Right renal cortex interstitium (tissue), 3 donors: Measurements from ENCODE around the gene SCAPER. TPM values are rescaled to one million over a fixed set of nuclear protein-coding genes. Genes with fewer than 3 reads are reported as not detected.
"Not testable (repeated sequence)": the region's sequence is repeated elsewhere in the genome, so short reads cannot be mapped to it uniquely, and the experiment has no call there.

ENCODE experiments used
- DNase-seq, 3 donors: peaks; one replicate each; pipeline ENCODE4 v3.0.0-alpha.2; 2013; ENCODE audit warnings: low read depth in 3 of 3, low spot score in 2 of 3
- polyA plus RNA-seq, 3 donors: library from polyadenylated mRNA; unstranded; fragments of 120-200 nt; gene quantifications; one replicate each; pipeline ENCODE4 v1.2.1, GENCODE V29; 2013; ENCODE audit not compliant: insufficient read length in 3 of 3

SCAPER gene
- polyA plus RNA-seq, 3 donors = 21.9 to 26.3 (median 25.8) TPM

DNA sequence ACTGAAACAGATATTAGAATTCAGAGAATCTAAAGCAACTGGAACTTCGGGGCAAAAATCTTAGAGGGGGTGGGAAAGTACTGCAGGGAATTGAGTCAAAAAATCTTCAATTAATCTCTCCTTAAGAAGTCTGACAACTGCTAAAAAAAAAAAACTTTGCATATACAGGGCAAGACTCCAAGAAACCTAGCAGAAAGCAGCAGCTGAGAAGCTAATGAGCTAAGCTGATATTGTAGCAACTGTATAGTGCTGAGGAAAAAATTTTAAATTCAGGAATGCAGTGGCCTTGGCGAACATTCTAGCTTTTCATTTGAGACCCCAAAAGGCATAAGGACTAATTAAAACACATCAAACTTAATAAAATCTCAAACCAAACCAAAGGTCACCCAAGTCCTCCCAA, 113.6 kb downstream of the SCAPER start:
- no peak for DNase-seq

DNA sequence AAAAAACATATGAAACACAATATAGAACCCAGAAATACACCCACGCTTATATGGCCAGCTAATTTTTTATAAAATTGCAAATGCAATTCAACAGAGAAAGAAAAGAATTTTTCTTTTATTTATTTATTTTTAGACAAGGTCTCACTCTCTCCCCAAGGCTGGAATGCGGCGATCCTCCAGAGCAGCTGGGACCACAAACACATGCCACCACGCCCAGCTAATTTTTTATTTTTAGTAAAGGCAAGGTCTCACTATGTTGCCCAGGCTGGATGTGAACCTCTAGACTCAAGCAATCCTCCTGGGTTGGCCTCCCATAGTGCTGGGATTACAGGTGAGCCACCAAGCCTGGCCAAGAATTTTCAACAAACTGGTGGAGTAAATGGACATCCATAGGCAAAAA, 117.9 kb downstream of the SCAPER start:
- DNase-seq = no peak

DNA sequence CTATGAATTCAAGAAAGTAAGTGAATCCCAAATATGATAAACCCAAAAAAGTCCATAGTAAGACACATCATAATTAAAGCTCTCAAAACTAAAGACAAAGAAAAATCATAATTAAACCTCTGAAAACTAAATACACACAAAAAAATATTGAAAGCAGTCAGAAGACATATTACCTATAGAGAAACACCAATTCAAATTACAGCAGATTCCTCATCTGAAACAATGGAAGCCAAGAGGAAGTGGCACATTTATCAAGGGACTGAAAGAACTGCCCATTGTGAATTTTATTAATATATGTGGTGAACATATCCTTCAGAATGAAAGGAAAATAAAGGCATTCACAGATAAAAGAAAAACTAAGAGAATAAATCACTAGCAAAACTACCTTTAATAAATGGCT, 128.2 kb downstream of the SCAPER start:
- no peak for DNase-seq

DNA sequence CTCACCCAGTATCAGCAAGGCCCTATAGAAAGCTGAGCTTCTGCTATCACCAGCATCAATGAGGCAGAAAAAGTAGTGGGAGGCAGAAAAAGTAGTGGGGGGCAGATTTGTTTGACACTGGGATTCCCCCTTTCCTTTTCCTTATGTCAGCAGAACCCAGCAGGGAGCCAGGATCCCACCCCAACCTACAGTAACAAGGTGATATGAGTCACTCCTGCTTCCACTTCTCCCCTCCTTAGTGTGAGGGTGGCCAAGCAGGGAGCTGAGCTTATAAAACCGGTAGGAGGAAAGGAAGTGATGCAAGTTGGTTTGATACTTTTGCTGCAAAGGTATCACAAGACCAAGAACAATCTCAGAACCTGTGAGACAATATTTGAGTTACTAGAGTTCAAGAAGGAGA, 128.7 kb downstream of the SCAPER start:
- DNase-seq = no peak

DNA sequence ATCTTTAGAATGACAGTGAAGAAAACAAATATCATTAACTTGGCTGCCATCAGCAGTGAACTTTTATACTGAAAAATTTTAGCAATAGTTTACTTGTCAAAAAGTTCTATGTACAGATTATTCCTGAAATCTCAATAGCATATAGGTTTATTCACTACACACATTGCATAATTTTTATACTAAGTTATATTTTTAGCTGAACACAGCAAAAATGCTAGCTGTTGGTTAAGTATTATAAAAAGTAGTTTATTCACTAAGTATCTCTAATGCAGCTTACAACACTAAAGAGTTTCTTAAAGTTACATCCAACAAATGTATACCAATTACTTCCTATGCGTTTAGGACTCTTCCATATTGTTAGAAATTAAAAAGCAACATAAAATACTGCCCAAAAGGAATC, 131.9 kb downstream of the SCAPER start:
- DNase-seq = no peak

DNA sequence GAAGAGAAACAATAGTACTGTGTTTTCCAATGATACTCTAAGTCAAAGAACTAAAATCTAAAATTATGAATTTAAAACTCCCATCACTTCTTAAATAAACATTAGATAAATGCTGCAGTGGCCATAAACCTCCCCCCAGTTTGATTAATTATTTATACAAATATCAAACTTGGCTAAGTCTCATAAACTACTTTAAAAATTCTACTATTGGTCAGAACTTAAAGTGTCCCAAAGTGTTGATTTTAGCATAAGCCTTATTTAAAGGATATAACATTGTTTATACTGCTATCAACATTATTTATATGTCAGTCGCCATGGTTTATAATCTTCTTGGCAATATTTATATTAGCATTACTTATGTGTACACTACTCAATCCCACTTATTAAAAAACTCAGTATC, 132.4 kb downstream of the SCAPER start:
- DNase-seq = no peak

DNA sequence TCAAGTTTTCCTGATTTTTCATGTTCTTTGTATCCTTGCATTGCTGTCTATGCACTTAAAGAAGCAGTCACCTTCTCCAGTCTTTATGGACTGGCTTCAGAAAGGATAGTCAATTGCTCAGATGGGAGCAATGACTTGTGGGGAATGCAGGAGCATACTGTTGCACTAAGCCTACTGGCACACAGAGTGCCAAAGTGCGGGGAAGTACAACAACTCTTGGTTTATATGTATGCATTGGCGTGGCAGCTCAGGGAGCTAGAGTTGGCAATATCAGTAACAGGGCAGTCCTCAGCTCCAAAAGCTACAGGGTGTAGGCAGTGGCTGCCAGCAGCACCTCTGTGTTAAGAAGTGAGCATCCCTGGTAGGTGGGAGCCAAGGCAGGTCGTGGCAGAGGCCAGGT, 141.1 kb downstream of the SCAPER start:
- DNase-seq = no peak

DNA sequence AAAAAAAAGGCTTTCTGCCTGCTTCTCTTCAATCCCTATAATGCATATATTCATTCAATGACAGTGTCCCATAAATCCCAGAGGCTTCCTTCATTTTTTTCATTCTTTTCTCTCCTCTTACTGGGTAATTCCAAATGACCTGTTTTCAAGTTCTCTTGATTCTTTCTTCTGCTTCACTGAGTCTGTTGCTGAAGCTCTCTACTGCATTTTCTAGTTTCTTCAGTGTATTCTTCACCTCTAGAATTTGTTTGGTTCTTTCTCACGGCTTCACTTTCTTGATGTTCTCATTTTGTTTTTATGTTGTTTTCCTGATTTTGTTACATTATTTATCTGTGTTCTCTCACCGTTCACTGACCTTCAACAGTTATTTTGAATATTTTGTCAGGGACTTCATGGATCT, 141.6 kb downstream of the SCAPER start:
- DNase-seq = no peak

DNA sequence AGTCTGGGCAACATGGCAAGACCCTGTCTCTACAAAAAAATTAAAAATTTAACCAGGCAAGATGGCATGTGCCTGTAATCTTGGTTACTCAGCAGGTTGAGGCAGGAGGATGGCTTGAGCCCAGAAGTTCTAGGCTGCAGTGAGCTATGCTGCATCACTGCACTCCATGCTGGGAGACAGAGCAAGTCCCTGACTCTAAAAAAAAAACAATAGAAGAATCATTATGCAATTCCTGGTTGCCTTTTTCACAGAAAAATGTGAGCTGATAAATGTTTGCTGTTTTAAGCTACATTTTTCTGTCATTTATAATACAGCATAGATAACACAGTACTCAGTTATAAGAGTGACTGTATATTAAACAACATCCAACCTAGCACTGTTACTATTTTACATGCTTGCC, 148.8 kb downstream of the SCAPER start:
- no peak for DNase-seq

DNA sequence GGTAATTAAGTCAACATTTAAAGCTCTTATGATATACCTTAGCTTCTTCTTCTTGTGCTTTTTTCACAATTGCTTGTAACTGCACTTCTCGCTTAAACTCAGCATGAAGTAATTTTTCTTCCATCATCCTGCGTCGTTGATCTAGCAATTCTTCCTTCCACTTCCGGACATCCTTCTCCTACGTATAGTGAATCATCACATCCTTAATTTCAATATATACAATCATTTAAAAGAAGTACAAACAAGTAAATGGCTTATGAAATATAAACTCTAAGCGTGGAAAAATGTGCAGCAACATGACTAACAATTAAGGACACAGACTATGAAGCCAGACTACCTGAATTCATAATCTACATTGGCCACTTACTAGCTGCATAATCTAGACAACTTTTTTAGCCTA, 151.4 kb downstream of the SCAPER start:
- DNase-seq = no peak

DNA sequence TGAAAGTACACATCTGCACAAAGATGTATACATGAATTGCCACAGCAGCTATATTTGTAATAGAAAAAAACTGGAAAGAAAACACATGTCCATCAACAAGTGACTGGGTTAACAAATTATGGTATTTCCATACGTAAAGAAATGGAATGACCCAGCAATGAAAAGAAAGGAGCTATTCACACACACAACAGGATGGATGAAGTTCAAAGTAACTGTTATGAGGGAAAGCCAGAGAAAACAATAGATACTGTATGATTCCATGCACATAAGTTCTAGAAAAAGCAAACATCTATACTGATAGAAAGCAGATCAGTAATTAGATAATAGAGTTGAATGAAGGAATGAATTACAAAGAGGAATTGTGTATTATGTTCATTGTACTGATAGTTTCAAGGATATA, 152.0 kb downstream of the SCAPER start:
- DNase-seq = no peak

DNA sequence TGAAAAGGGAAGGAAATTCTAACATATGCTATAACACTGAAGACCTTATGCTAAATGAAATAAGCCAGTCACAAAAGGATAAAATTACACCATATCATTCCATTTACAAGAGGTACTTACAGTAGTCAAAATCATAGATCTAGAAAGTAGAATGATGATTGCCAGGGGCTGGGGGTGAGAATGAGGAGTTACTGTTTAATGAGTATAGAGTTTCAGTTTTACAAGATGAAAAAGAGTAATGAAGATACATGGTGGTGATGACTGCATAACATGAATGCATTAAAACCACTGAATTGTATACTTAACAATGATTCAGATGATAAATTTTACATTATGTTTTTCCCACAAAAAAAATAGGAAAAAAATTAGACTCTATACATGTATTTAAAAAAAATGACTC, 152.6 kb downstream of the SCAPER start:
- DNase-seq = no peak

DNA sequence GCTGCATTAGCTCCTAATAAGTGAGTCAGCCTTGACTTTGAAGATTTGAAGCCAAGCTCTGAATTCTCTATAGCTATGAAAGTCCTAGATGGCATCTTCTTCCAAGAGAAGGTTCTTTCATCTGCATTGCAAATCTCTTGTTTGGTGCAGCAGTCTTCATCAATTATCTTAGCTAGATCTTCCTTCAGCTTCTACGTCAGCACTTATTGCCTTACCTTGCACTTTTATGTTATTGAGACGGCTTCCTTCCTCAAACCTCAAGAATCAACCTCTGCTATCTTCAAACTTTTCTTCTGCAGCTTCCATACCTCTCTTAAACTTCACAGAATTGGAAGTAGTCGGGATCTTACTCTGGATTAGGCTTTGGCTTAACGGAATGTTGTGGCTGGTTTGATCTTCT, 167.6 kb downstream of the SCAPER start:
- no peak for DNase-seq

DNA sequence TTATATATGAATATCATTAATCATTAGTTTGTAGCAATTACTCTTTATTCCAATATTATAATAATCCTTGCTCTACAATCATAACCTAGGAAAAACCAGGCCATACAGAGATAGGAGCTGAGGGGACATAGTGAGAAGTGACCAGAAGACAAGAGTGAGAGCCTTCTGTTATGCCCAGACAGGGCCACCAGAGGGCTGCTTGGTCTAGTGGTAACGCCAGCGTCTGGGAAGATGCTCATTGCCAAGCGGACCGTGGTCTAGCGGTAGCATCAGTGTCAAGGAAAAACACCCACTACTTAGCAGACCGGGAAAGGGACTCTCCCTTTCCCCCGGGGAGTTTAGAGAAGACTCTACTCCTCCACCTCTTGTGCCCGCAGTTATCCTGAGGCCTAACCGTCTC, 172.8 kb downstream of the SCAPER start:
- not testable (repeated sequence) for DNase-seq

DNA sequence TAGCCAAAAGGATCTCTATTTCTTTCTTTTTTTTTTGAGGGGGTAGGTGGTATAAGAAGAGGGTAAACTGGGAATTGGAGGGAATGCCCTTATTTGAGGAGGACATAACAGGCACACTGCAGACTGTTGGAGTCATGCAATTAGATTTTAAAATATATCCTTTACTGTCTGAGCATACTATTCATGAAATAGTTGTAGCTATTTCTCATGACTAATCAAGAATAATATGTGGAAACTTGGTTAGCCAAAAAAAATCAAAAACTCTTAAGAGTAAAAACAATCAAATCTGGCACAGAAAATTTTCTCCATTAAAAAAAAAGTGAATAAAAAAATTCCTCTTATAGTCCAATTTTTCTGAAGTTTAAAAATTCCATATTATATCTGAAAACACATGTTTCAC, 174.9 kb downstream of the SCAPER start:
- DNase-seq = no peak

DNA sequence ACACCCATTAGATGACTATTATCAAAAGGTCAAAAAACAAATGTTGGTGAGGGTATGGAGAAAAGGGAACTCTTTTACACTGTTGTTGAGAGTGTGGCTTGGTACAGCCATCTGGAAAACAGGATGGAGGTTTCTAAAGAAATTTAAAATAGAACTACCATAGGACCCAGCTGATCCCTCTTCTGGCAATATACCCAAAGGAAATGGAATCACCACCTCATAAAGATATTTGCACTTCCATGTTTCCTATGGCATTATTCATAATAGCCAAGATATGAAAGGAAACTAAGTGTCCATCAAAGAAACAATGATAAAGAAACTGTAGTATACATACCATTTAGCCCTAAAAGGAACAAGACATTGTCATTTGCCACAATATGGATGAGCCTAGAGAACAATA, 186.3 kb downstream of the SCAPER start:
- DNase-seq = no peak

DNA sequence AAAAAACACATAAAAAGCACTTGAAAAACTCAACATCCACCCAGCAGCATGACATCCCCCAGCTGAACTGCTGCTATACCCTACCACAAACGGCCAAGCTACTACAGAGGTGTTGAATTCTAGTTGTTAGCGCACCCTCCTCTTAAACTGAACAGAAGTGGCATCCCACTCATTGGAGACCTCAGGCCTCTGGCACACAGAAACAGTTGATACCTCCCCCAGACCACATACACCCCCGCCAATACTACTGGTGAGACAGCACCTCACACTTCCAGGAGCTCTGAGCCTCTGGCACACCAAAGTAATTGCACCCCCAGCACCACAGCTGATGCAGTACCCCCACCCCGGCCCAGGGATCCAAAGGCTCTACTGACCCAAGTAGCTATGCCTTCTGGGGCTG, 190.2 kb downstream of the SCAPER start:
- DNase-seq = no peak

DNA sequence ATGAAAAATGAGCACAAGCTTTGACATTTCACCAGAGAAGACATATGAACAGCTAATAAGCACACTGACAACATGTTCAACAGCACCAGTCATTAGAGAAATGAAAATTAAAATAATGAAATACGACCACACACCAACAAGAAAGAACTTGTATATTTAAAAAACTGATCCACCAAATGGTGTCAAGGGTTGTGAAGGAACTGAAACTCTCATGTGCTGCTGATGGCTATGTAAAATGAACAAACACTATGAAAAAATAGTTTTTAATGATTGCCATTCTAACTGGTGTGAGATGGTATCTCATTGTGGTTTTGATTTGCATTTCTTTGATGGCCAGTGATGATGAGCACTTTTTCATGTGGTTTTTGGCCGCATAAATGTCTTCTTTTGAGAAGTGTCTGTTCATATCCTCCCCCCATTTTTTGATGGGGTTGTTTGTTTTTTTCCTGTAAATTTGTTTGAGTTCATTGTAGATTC, 193.8 kb downstream of the SCAPER start:
- DNase-seq = no peak

DNA sequence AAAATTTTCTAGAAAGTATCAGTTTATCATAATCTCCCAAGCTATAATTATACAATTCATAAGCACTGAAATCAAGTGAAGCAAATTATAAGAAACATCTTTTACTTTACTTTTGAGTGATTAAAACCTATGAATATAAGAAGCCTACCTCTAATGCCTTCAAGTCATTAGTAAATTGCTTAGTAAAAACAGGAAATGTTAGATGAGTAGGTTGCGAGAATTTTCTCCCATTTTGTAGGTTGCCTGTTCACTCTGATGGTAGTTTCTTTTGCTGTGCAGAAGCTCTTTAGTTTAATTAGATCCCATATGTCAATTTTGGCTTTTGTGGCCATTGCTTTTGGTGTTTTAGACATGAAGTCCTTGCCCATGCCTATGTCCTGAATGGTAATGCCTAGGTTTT, 201.1 kb downstream of the SCAPER start:
- DNase-seq = not testable (repeated sequence)

DNA sequence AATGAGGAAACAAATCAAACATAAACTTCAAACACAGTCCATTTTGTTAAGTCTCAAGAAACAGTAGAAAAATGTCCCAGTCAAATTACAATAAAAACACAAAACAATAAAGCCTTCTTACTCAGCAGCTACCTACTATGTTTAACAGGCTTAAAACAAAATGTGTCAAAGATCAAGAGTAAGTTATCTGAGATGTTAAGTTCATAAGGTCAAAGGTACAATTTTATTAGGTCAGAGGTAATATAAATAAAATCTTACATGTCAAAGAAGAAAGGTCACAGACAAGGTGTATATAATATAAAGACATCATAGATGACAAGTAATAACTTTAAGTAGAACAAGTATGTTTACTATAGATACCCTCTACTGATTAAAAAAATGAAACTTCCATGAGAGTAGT, 208.3 kb downstream of the SCAPER start:
- no peak for DNase-seq

DNA sequence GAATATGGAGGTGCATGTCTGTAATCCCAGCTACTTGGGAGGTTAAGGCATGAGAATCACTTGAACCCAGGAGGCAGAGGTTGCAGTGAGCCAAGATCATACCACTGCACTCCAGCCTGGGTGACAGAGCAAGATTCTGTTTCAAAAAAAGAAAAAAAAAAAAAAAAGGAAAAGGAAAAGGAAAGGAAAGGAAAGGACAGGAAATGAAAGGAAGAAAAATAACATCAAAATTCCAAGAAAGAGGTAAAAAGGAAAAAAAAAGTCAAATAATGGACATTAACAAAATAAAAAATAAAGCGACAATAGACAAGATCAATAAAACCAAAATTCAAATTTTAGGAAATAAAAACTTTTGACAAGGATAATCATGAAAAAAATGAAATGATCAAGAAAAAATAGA, 212.6 kb downstream of the SCAPER start:
- DNase-seq = not testable (repeated sequence)

DNA sequence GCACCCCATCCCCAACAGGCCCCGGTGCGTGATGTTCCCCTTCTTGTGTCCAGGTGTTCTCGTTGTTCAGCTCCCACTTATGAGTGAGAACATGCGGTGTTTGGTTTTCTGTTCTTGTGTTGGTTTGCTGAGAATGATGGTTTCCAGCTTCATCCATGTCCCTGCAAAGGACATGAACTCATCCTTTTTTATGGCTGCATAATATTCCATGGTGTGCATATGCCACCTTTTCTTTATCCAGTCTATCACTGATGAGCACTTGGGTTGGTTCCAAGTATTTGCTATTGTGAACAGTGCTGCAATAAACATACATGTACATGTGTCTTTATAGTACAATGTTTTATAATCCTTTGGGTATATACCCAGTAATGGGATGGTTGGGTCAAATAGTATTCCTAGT, 217.5 kb downstream of the SCAPER start:
- DNase-seq = not testable (repeated sequence)

DNA sequence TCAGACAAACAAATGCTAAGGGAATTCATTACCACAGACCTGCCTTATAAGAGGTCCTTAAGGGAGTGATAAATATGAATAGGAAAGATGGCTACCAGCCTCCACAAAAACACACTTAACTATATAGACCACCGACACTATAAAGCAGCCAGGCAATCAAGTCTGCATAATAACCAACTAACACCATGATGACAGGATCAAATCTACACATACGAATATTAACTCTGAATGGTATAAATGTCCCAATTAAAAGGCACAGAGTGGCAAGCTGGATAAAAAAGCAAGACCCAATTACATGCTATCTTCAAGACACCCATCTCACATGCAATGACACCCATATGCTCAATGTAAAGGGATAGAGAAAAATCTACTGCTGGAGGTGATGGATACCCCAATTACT, 221.1 kb downstream of the SCAPER start:
- DNase-seq = no peak

DNA sequence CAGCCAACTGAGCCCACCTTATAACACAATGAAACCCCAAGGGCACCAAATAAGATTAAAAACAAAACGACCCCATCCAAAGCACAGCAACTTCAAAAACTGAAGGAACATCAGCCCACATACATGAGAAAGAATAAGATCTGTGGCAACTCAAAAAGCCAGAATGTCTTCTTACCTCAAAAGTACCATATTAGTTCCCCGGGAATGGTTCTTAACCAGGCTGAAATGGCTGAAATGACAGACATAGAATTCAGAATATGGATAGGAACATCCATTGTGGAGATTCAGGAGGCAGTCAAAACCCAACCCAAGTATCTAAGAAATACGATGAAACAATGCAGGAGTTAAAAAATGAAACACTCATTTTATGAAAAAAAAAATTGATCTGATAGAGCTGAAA, 222.3 kb downstream of the SCAPER start:
- DNase-seq = no peak
